AG09309 (cell line): ENCODE data around the gene SH3GLB2.
A peak's percentile ranks its signal among the peaks of the same experiment; 100 is the strongest.
"Not testable (repeated sequence)": the region's sequence is repeated elsewhere in the genome, so short reads cannot be mapped to it uniquely, and the experiment has no call there.

Source experiments
- DNase-seq: peaks from one replicate; pipeline ENCODE4 v3.0.0-alpha.2; 2010; ENCODE audit warnings: low read depth
- H3K4me3 ChIP-seq: 2 replicates; pipeline ENCODE4 v1.5.1; 2011; ENCODE audit warnings: mild to moderate bottlenecking, low read depth, low read length, moderate library complexity; ENCODE audit not compliant: control insufficient read depth
- CTCF ChIP-seq: IDR thresholded peaks from 2 replicates; pipeline ENCODE4 v1.5.1; 2011; ENCODE audit warnings: mild to moderate bottlenecking, low read depth, low read length, inconsistent platforms; ENCODE audit not compliant: insufficient read depth, control insufficient read depth; ENCODE audit errors: missing control alignments

Gene SH3GLB2

DNA sequence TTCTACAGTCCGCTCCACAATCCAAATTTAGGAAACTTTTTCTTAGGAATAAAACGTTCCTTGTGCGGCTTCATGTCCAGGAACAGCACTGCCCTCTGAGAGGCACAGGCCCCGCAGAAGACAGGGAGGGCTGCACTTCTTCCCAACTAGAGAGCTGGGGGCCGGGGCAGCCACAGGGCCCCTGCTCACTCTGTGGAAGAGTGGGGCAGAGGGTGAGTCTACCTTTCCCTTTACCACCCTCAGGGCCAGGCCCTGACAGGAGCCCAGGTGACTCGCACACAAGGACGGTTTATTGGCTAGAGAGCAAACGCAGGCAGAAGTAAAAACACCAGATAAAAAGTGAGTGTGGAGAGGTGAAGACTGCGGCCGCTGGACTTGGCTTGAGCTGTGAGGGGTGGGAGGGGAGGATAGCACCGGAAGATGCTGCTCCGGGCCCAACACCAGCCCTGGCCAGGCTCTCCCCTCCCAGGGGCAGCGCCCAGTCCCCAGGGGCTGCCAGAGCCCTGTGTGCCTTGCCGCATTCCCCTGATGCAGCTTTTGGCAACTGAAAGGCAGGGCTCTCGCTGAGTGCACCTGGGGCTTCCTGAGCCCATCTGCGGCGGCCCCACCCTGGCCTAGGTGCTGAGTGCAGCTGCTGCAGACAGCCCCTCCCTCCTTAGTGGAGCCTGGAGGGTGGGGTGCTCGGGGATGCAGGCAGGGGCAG lies 20.2 kb downstream of the SH3GLB2 start:
- TF ChIP-seq CTCF, result no peak
- no peak overlapping the region for H3K4me3 ChIP-seq
- DNase-seq, result no peak

- DNase-seq, result no peak
- no peak overlapping the region for H3K4me3 ChIP-seq
- TF ChIP-seq CTCF, result no peak
These were observed 20.9 kb downstream of the SH3GLB2 start for GRCh38 chr9:129007035-129007765.

DNA sequence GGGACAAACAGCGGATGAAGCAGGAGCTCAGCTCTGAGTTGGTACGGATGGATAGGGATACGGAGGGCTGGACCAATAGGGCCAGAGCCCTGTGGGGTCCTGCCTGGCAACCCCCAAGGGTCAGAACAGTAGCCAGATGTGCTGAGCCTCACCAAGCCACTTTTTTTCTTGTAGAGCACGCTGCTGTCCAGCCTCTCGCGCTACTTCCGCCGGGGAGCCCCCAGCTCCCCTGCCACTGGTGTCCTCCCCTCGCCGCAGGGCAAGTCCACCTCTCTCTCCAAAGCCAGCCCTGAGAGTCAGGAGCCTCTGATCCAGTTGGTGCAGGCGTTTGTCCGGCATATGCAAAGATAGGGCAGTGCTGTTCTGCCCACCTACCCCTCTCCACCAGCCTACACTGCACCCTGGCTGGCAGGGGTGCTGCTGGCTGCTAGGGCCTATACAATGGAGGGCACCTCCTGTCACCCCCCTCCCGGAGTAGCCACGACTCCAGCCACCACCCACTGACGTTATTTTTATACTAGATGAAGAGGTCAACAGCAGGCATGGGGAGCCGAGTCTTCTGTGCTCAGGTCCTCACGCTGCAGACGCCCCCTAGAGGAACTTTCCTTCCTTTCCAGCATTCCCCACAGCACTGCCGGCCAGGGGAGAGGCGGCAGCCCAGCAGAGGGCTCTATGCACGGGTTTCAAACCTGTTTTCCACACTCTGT lies 21.6 kb downstream of the SH3GLB2 start:
- TF ChIP-seq CTCF, result peak; percentile 97
- DNase-seq, result peak; percentile 23

DNA sequence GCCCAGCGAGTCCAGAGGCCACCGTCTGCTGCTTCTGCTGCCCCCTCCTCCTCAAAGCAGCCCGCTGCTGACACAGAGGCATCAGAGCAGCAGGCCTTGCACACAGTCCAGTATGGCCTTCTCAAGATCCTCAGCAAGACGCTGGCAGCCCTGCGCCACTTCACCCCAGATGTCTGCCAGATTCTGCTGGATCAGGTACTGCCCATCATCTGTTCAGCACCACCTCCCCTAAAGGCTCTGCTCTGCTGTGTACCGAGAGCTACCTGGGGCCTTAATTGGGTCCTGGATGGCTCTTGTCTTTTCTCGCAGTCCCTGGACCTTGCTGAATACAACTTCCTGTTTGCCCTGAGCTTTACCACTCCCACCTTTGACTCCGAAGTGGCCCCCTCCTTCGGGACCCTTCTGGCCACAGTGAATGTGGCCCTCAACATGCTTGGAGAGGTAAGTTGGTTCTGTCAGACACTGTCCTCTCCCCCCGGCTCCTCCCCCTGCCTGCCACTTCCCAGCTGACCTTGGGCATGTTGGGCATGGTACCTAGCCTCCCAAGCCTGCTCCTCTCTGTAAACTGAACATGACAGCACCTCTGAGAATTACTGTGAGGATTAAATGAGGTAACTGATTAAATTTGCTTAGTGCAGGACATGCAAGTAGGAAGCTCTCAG lies 22.7 kb downstream of the SH3GLB2 start:
- DNase-seq, result no peak
- H3K4me3 ChIP-seq, result no peak overlapping the region
- TF ChIP-seq CTCF, result no peak

More for the DNA sequence above, 21.6 kb downstream of the SH3GLB2 start:
- H3K4me3 ChIP-seq, result no peak overlapping the region

GRCh38 chr9:129004173-129004572 lies 24.0 kb downstream of the SH3GLB2 start:
- DNase-seq, H3K4me3 ChIP-seq: not testable (repeated sequence)

GRCh38 chr9:129002992-129003391 lies 25.1 kb downstream of the SH3GLB2 start:
- H3K4me3 ChIP-seq, result no peak overlapping the region
- no peak for DNase-seq
- TF ChIP-seq CTCF, result no peak
